Activated T-cell treated with anti-CD3 and anti-CD28 coated beads for 24 hours (primary cell): ENCODE results near the gene SIPA1.
"Not testable (repeated sequence)": the region's sequence is repeated elsewhere in the genome, so short reads cannot be mapped to it uniquely, and the experiment has no call there.

ENCODE experiments used
- DNase-seq: peaks from one replicate; pipeline ENCODE4 v3.0.0-alpha.2; 2020; ENCODE audit warnings: low read depth

The SIPA1 gene

GRCh38 chr11:65623852-65624616 is 13.9 kb upstream of the SIPA1 start:
- no peak for DNase-seq

- DNase-seq: no peak
These were observed 12.8 kb upstream of the SIPA1 start for GRCh38 chr11:65624931-65625627.

- no peak for DNase-seq
These were observed 12.1 kb upstream of the SIPA1 start for GRCh38 chr11:65625628-65626342.

GRCh38 chr11:65627202-65627601 is 10.7 kb upstream of the SIPA1 start:
- no peak for DNase-seq

- DNase-seq: no peak
These were observed 8.3 kb upstream of the SIPA1 start for GRCh38 chr11:65629579-65629978.

- no peak for DNase-seq
These were observed 7.7 kb upstream of the SIPA1 start for GRCh38 chr11:65630215-65630614.

- no peak for DNase-seq
These were observed 4.4 kb upstream of the SIPA1 start for GRCh38 chr11:65633390-65634108.

- DNase-seq: no peak
These were observed 3.8 kb upstream of the SIPA1 start for GRCh38 chr11:65634109-65634436.

GRCh38 chr11:65634440-65634839 is 3.5 kb upstream of the SIPA1 start:
- no peak for DNase-seq

- DNase-seq: no peak
These were observed 2.8 kb upstream of the SIPA1 start for GRCh38 chr11:65634905-65635731.

- no peak for DNase-seq
These were observed 1.5 kb upstream of the SIPA1 start for GRCh38 chr11:65636108-65637031.

GRCh38 chr11:65637032-65637557 is 806 bp upstream of the SIPA1 start:
- no peak for DNase-seq

GRCh38 chr11:65639228-65639597 is 1.3 kb downstream of the SIPA1 start:
- not testable (repeated sequence) for DNase-seq

- DNase-seq: no peak
These were observed 2.0 kb downstream of the SIPA1 start for GRCh38 chr11:65639623-65640482.

- DNase-seq: no peak
These were observed 2.8 kb downstream of the SIPA1 start for GRCh38 chr11:65640483-65641296.

GRCh38 chr11:65641297-65642013 is 3.6 kb downstream of the SIPA1 start:
- DNase-seq: no peak

GRCh38 chr11:65642014-65642671 is 4.2 kb downstream of the SIPA1 start:
- no peak for DNase-seq
